IMR-90 (cell line): Measurements from ENCODE around the gene TSPO. TPM values are rescaled to one million over a fixed set of nuclear protein-coding genes. Genes with fewer than 3 reads are reported as not detected.

Experiments used
- ATAC-seq: fragments of 200-7000 bp; cut with Tn5 transposase; 2 replicates; pipeline ENCODE4 v1.9.1; 2020; ENCODE audit warnings: low read depth, mild to moderate bottlenecking, moderate library complexity
- BruUV-seq: library from RNA; stranded (reverse); fragments of 400-500 nt; replicated peaks from 2 replicates; lab custom pipeline; 2021; lab: Mats Ljungman, UMichigan
- CTCF ChIA-PET: fragments of 300-600 bp; formaldehyde crosslinking; extraction: SDS; loops from one replicate; lab custom pipeline; 2021; ENCODE audit warnings: antibody characterized with exemption; lab: Yijun Ruan, JAX
- POLR2A ChIA-PET: fragments of 300-600 bp; sonication (Branson Sonifier 250); formaldehyde crosslinking; loops from one replicate; lab custom pipeline; 2022; ENCODE audit warnings: antibody characterized with exemption; ENCODE audit not compliant: unreplicated experiment; lab: Charles Lee
- DNase-seq: peaks from one replicate; pipeline ENCODE4 v3.0.0; 2013
- H2AFZ ChIP-seq: replicated peaks from 2 replicates; pipeline ENCODE3; 2013; ENCODE audit warnings: low read length, mild to moderate bottlenecking; ENCODE audit not compliant: poor library complexity
- H2AK5ac ChIP-seq: 2 replicates; pipeline ENCODE4 v1.6.1; 2013; ENCODE audit warnings: low read depth, low read length, inconsistent platforms
- H2AK9ac ChIP-seq: replicated peaks from 2 replicates; pipeline ENCODE3; 2013; ENCODE audit warnings: mild to moderate bottlenecking, low read depth, low read length, moderate library complexity; ENCODE audit not compliant: poor library complexity
- H2BK120ac ChIP-seq: 2 replicates; pipeline ENCODE4 v1.6.1; 2013; ENCODE audit warnings: low read depth, low read length, inconsistent platforms
- H2BK15ac ChIP-seq: 3 replicates; pipeline ENCODE4 v1.6.1; 2013; ENCODE audit warnings: low read depth, low read length, inconsistent platforms
- H2BK20ac ChIP-seq: 2 replicates; pipeline ENCODE4 v1.6.1; 2013; ENCODE audit warnings: low read depth, mild to moderate bottlenecking, inconsistent platforms, low read length, moderate library complexity
- H2BK5ac ChIP-seq: 2 replicates; pipeline ENCODE4 v1.6.1; 2013; ENCODE audit warnings: mild to moderate bottlenecking, low read depth, low read length, inconsistent platforms; ENCODE audit not compliant: poor library complexity, severe bottlenecking
- H3K14ac ChIP-seq: replicated peaks from 2 replicates; pipeline ENCODE4 v1.6.1; 2013; ENCODE audit warnings: low read depth, low read length, inconsistent platforms
- H3K18ac ChIP-seq: 2 replicates; pipeline ENCODE4 v1.6.1; 2013; ENCODE audit warnings: low read depth, low read length, control low read depth
- H3K23ac ChIP-seq: 2 replicates; pipeline ENCODE4 v1.6.1; 2013; ENCODE audit warnings: low read depth, low read length, inconsistent platforms
- H3K27ac ChIP-seq: 2 replicates; pipeline ENCODE4 v1.5.1; 2013; ENCODE audit warnings: mild to moderate bottlenecking, control low read depth, low read length; ENCODE audit not compliant: insufficient read depth
- H3K27me3 ChIP-seq: 2 replicates; pipeline ENCODE4 v1.6.1; 2013; ENCODE audit warnings: low read length; ENCODE audit not compliant: control insufficient read depth, insufficient read depth
- H3K36me3 ChIP-seq: 2 replicates; pipeline ENCODE4 v1.6.1; 2013; ENCODE audit warnings: low read length, mixed read lengths; ENCODE audit not compliant: control insufficient read depth, insufficient read depth
- H3K4ac ChIP-seq: 2 replicates; pipeline ENCODE4 v1.6.1; 2013; ENCODE audit warnings: low read depth, low read length, inconsistent platforms
- H3K4me1 ChIP-seq: 2 replicates; pipeline ENCODE4 v1.6.1; 2013; ENCODE audit warnings: low read length, mixed read lengths; ENCODE audit not compliant: control insufficient read depth, insufficient read depth
- H3K4me2 ChIP-seq: 2 replicates; pipeline ENCODE4 v1.6.1; 2013; ENCODE audit warnings: low read depth, mild to moderate bottlenecking, control low read depth, low read length, moderate library complexity
- H3K4me3 ChIP-seq: 2 replicates; pipeline ENCODE4 v1.5.1; 2013; ENCODE audit warnings: low read depth, mild to moderate bottlenecking, control low read depth, low read length, moderate library complexity; ENCODE audit not compliant: insufficient read depth
- H3K56ac ChIP-seq: 2 replicates; pipeline ENCODE4 v1.6.1; 2013; ENCODE audit warnings: low read length, inconsistent platforms; ENCODE audit not compliant: insufficient read depth; ENCODE audit errors: extremely low read depth
- H3K79me1 ChIP-seq, 2 experiments: 2 replicates each; pipeline ENCODE4 v1.6.1; 2013; ENCODE audit warnings: low read length in 2 of 2, inconsistent platforms in 1 of 2, low read depth in 1 of 2
- H3K9ac ChIP-seq: 2 replicates; pipeline ENCODE4 v1.6.1; 2013; ENCODE audit warnings: low read depth, low read length, control low read depth
- H3K9me1 ChIP-seq: 2 replicates; pipeline ENCODE4 v1.6.1; 2013; ENCODE audit warnings: low read length, inconsistent platforms; ENCODE audit not compliant: insufficient read depth
- H3K9me3 ChIP-seq: 2 replicates; pipeline ENCODE4 v1.6.1; 2013; ENCODE audit warnings: low read length; ENCODE audit not compliant: control insufficient read depth, insufficient read depth
- H4K20me1 ChIP-seq: 2 replicates; pipeline ENCODE4 v1.6.1; 2013; ENCODE audit warnings: low read length, inconsistent platforms; ENCODE audit not compliant: insufficient read depth
- H4K5ac ChIP-seq: 2 replicates; pipeline ENCODE4 v1.6.1; 2013; ENCODE audit warnings: mild to moderate bottlenecking, low read depth, low read length, control low read depth
- H4K8ac ChIP-seq, 2 experiments: 2 replicates each; pipeline ENCODE4 v1.6.1; 2013; ENCODE audit warnings: low read depth in 2 of 2, low read length in 2 of 2, control low read depth in 1 of 2, inconsistent platforms in 1 of 2
- H4K91ac ChIP-seq: 2 replicates; pipeline ENCODE4 v1.6.1; 2013; ENCODE audit warnings: low read depth, low read length, inconsistent platforms; ENCODE audit not compliant: insufficient read depth
- BHLHE40 ChIP-seq: fragments of 150-350 bp; IDR thresholded peaks from 2 replicates; pipeline ENCODE4 v1.6.1; 2016; ENCODE audit warnings: mild to moderate bottlenecking, low read depth, low read length
- CHD1 ChIP-seq: IDR thresholded peaks from 2 replicates; pipeline ENCODE4 v1.6.1; 2012; ENCODE audit warnings: low read depth, low read length, improper control_type of control experiment
- FOS ChIP-seq: fragments of 150-350 bp; IDR thresholded peaks from 2 replicates; pipeline ENCODE4 v1.6.1; 2016; ENCODE audit warnings: low read depth, low read length
- MAFK ChIP-seq: IDR thresholded peaks from 2 replicates; pipeline ENCODE4 v1.6.1; 2012; ENCODE audit warnings: low read depth, low read length, improper control_type of control experiment
- NFE2L2 ChIP-seq: fragments of 150-350 bp; IDR thresholded peaks from 2 replicates; pipeline ENCODE4 v1.6.1; 2016; ENCODE audit warnings: low read depth, mild to moderate bottlenecking, low read length
- POLR2A ChIP-seq: IDR thresholded peaks from 2 replicates; pipeline ENCODE4 v1.6.1; 2012; ENCODE audit warnings: mild to moderate bottlenecking, low read depth, low read length
- RAD21 ChIP-seq: IDR thresholded peaks from 2 replicates; pipeline ENCODE4 v1.6.1; 2012; ENCODE audit warnings: low read length, improper control_type of control experiment
- WGBS, 2 experiments: methylation state at CpG; one replicate each; pipeline versions ENCODE4 v1.1.5 to v1.1.7; 2013; ENCODE audit warnings: missing lambda C conversion rate in 2 of 2; ENCODE audit not compliant: insufficient read length in 1 of 2; ENCODE audit errors: extremely low coverage in 2 of 2; 5-methylcytosine and 5-hydroxymethylcytosine counted together
- dilution Hi-C: fragments of 300-500 bp; cut with HindIII; formaldehyde crosslinking; loops from one replicate; pipeline ENCODE4 v1.14.3; 2018; ENCODE audit warnings: low sequenced_read_pairs; ENCODE audit not compliant: unreplicated experiment
- in situ Hi-C: fragments of 300-500 bp; cut with MboI; formaldehyde crosslinking; loops from 3 replicates; pipeline ENCODE4 v1.14.3; 2019; ENCODE audit warnings: low sequenced_read_pairs, inconsistent platforms, mixed read lengths
- intact Hi-C: fragments of 100-400 bp; cut with micrococcal nuclease; formaldehyde crosslinking; loops from 2 replicates; pipeline ENCODE4 v1.10.0; 2022
- polyA plus RNA-seq, 3 experiments: library from polyadenylated mRNA; depleted of rRNA; stranded (reverse); fragments of >200 nt; gene quantifications; 2 replicates each; pipeline ENCODE4 v1.2.3, GENCODE V29; 2012; ENCODE audit warnings: low replicate concordance in 1 of 3
- total RNA-seq: library from RNA; depleted of rRNA; stranded (reverse); fragments of >200 nt; gene quantifications from 2 replicates; pipeline ENCODE4 v1.2.3, GENCODE V29; 2012

TSPO gene
- total and polyA plus RNA-seq, 2 of the 4 experiments (the other 2 are of a cell fraction), result 115 to 297 TPM

DNA sequence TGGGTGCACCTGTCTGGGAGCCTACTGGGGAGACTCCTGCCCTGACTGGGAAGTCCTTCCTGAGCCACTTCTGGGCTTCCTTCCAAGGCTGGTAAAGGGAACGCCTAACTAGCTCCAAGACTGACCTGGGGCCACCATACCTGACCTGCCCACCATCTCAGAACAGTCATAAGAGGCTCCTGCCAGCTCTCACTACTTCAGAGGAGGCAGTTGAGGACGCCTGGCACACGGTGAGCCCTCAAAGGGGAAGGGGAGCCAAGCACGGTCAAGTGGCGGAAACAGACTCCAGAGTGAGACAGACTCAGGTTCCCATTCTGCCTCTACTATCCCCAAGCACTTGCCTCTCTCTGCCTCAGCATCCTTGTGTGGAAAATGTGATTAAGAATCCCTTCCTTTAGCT lies 15.8 kb upstream of the TSPO start:
- H2BK15ac ChIP-seq, result no peak overlapping the region
- H3K79me1 ChIP-seq, result peaks cover 3 to 5% of the 10 kb centered on the region in 2 experiments; a peak in 1 of 4 replicates
- no peaks in the 10 kb centered on the region for H3K9me3 ChIP-seq
- no peak for DNase-seq
- H4K20me1 ChIP-seq, result no peaks in the 10 kb centered on the region; the same call in 1 of the 2 replicates
- TF ChIP-seq CHD1 (no peak), POLR2A (no peak), FOS (no peak), RAD21 (no peak), MAFK (no peak), BHLHE40 (no peak), NFE2L2 (no peak)
- no peak overlapping the region for H3K27ac ChIP-seq
- ATAC-seq, result no peak
- H3K56ac ChIP-seq, result no peak overlapping the region
- H3K27me3 ChIP-seq, result no peaks in the 10 kb centered on the region
- no peak overlapping the region for H4K5ac ChIP-seq
- in situ Hi-C loops, result no loop called here
- no TSS peak for BruUV-seq
- no peaks in the 10 kb centered on the region for H3K9me1 ChIP-seq
- no peak overlapping the region for H3K14ac ChIP-seq
- no CpG with 5 or more reads among the region's 5 CpGs for WGBS, 2 experiments
- peaks cover 46% of the 10 kb centered on the region for H3K36me3 ChIP-seq
- H2BK120ac ChIP-seq, result no peak overlapping the region
- no peak overlapping the region for H3K4me3 ChIP-seq
- no peak overlapping the region for H4K91ac ChIP-seq
- CTCF ChIA-PET, result no interaction called here
- H3K23ac ChIP-seq, result no peak overlapping the region
- no peak overlapping the region for H3K4me2 ChIP-seq
- H2AK5ac ChIP-seq, result no peak overlapping the region
- no peaks in the 10 kb centered on the region for H3K4me1 ChIP-seq
- H2AFZ ChIP-seq, result no peak overlapping the region
- no peak overlapping the region for H2BK20ac ChIP-seq
- H2BK5ac ChIP-seq, result no peak overlapping the region
- H2AK9ac ChIP-seq, result no peak overlapping the region
- H3K9ac ChIP-seq, result no peak overlapping the region
- intact Hi-C loops, result no loop called here
- POLR2A ChIA-PET, result no interaction called here
- dilution Hi-C loops, result no loop called here
- no peak overlapping the region for H3K4ac ChIP-seq
- no peak overlapping the region for H3K18ac ChIP-seq
- no peak overlapping the region for H4K8ac ChIP-seq
